ENCODE results near the gene ST6GALNAC1. TPM values are rescaled to one million over a fixed set of nuclear protein-coding genes. Genes with fewer than 3 reads are reported as not detected.

The ST6GALNAC1 gene
- total and polyA plus RNA-seq, 2 of the 13 experiments (the other 11 are each of a cell fraction or from before 2014, with no cell fraction given): not detected

DNA sequence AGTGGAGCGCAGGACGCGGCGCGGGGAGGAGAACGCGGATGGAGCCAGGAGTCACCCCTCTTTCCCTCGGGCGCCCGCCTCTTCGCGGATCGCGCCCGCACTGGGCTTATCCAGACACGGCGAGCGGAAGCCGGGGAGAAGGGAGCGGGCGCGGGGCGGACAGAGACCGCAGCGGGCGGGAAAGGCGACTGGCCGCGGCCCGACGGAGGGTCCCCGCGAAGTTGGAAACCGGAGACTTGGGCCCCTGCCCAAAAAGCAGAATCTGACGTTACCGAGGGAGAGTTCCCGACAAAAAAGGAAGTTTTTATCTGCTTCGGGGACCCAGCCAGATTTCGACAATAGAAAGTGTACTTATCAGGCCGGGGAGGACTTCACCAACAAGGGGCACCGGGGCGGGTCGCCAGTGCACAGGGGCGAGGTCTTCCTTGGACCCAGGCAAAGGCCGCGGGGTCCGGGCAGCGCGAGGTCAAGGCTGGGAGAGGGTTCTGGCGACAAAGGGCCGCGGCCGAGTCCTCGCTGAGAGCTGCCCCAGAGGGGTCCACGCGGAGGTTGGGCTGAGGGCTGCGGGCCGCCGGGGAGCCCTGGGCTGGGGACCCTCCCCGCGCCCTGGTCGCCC lies 58.4 kb downstream of the ST6GALNAC1 start (continued):
- TF ChIP-seq ZNF160 (CRISPR knock-in tag; IDR thresholded peaks at IDR 0.05) (no peak), MBD4 (IDR thresholded peaks at IDR 0.05; ENCODE audit: borderline replicate concordance, low read length) (no peak), ZBTB7A (CRISPR knock-in tag; IDR thresholded peaks at IDR 0.05) (0 out of 2 replicates have a peak, but pooled peaks have one; percentile 55), NFIC (IDR thresholded peaks at IDR 0.05; ENCODE audit: low read length) (no peak), ZNF3 (CRISPR knock-in tag; IDR thresholded peaks at IDR 0.05) (no peak), FOXC1 (CRISPR knock-in tag; IDR thresholded peaks at IDR 0.05; ENCODE audit: borderline replicate concordance) (peak; percentile 53; the same call in 1 of the 2 replicates), ZSCAN22 (CRISPR knock-in tag; IDR thresholded peaks at IDR 0.05) (no peak), ZNF615 (CRISPR knock-in tag; IDR thresholded peaks at IDR 0.05; ENCODE audit: borderline replicate concordance) (no peak), ZNF350 (CRISPR knock-in tag; IDR thresholded peaks at IDR 0.05; ENCODE audit: borderline replicate concordance, low read depth) (no peak), ZNF577 (CRISPR knock-in tag; IDR thresholded peaks at IDR 0.05; ENCODE audit: borderline replicate concordance, low read depth) (no peak), KMT2A (CRISPR knock-in tag; IDR thresholded peaks at IDR 0.05) (no peak), ZNF598 (CRISPR knock-in tag; IDR thresholded peaks at IDR 0.05; ENCODE audit: borderline replicate concordance) (0 out of 2 replicates have a peak, but pooled peaks have one; percentile 34), EP300 (IDR thresholded peaks at IDR 0.05; ENCODE audit: low read depth in 2 of 2, low read length in 2 of 2) (no peak), EP300 (CRISPR knock-in tag; IDR thresholded peaks at IDR 0.05; ENCODE audit: borderline replicate concordance) (no peak), ZFAT (CRISPR knock-in tag; conservative IDR thresholded peaks at IDR 0.05) (no peak), ZBTB3 (CRISPR knock-in tag; IDR thresholded peaks at IDR 0.05; ENCODE audit: borderline replicate concordance, low read depth) (no peak), ZNF101 (CRISPR knock-in tag; IDR thresholded peaks at IDR 0.05; ENCODE audit: borderline replicate concordance, low read depth) (no peak), SALL2 (CRISPR knock-in tag; IDR thresholded peaks at IDR 0.05) (no peak), ZNF781 (CRISPR knock-in tag; IDR thresholded peaks at IDR 0.05; ENCODE audit: borderline replicate concordance, not compliant biosample characterization) (peak; percentile 60), SP5 (CRISPR knock-in tag; IDR thresholded peaks at IDR 0.05; ENCODE audit: borderline replicate concordance, low read depth) (no peak), TAF1 (CRISPR knock-in tag; IDR thresholded peaks at IDR 0.05) (no peak), REXO4 (CRISPR knock-in tag; IDR thresholded peaks at IDR 0.05; ENCODE audit: borderline replicate concordance) (no peak)
- TF ChIP-seq, protein P1, sequence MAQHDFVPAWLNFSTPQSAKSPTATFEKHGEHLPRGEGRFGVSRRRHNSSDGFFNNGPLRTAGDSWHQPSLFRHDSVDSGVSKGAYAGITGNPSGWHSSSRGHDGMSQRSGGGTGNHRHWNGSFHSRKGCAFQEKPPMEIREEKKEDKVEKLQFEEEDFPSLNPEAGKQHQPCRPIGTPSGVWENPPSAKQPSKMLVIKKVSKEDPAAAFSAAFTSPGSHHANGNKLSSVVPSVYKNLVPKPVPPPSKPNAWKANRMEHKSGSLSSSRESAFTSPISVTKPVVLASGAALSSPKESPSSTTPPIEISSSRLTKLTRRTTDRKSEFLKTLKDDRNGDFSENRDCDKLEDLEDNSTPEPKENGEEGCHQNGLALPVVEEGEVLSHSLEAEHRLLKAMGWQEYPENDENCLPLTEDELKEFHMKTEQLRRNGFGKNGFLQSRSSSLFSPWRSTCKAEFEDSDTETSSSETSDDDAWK (CRISPR knock-in tag; IDR thresholded peaks at IDR 0.05): no peak
- TF ChIP-seq, protein P2, sequence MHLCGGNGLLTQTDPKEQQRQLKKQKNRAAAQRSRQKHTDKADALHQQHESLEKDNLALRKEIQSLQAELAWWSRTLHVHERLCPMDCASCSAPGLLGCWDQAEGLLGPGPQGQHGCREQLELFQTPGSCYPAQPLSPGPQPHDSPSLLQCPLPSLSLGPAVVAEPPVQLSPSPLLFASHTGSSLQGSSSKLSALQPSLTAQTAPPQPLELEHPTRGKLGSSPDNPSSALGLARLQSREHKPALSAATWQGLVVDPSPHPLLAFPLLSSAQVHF (CRISPR knock-in tag; IDR thresholded peaks at IDR 0.05): no peak
- TF ChIP-seq, protein P3, sequence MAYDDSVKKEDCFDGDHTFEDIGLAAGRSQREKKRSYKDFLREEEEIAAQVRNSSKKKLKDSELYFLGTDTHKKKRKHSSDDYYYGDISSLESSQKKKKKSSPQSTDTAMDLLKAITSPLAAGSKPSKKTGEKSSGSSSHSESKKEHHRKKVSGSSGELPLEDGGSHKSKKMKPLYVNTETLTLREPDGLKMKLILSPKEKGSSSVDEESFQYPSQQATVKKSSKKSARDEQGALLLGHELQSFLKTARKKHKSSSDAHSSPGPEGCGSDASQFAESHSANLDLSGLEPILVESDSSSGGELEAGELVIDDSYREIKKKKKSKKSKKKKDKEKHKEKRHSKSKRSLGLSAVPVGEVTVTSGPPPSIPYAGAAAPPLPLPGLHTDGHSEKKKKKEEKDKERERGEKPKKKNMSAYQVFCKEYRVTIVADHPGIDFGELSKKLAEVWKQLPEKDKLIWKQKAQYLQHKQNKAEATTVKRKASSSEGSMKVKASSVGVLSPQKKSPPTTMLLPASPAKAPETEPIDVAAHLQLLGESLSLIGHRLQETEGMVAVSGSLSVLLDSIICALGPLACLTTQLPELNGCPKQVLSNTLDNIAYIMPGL (CRISPR knock-in tag; IDR thresholded peaks at IDR 0.05; ENCODE audit: borderline replicate concordance in 1 of 2, low read depth in 1 of 2): 0 out of 4 replicates have a peak, but pooled peaks of 1 of the 2 experiments have one; percentile 22
- TF ChIP-seq, protein P4, sequence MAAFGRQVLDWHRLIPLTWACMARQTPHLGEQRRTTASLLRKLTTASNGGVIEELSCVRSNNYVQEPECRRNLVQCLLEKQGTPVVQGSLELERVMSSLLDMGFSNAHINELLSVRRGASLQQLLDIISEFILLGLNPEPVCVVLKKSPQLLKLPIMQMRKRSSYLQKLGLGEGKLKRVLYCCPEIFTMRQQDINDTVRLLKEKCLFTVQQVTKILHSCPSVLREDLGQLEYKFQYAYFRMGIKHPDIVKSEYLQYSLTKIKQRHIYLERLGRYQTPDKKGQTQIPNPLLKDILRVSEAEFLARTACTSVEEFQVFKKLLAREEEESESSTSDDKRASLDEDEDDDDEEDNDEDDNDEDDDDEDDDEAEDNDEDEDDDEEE (CRISPR knock-in tag; IDR thresholded peaks at IDR 0.05): no peak

Data from HepG2 (cell line).